Sciatic nerve (tissue), 2 donors: ENCODE measurements around the gene DYNC1I1. TPM values are rescaled to one million over a fixed set of nuclear protein-coding genes. Genes with fewer than 3 reads are reported as not detected.

Experiments
- ATAC-seq: fragments of 200-7000 bp; cut with Tn5 transposase; one replicate; pipeline ENCODE4 v1.9.1; 2020; ENCODE audit warnings: mild to moderate bottlenecking, moderate library complexity
- DNase-seq: peaks from one replicate; pipeline ENCODE4 v3.0.0-alpha.2; 2020; ENCODE audit warnings: low spot score
- intact Hi-C: fragments of 100-400 bp; cut with DNase I; formaldehyde crosslinking; loops from one replicate; pipeline ENCODE4 v1.14.2; 2022
- total RNA-seq: library from RNA; stranded (reverse); fragmentation: NEBNext Ultra II Directional; extraction: Animal tissue kit (Norgen Biotek cat#: 25700); gene quantifications from one replicate; pipeline ENCODE4 v1.2.1, GENCODE V29; 2021
- donor health status: DM: no; HTN: no; CAD: no.
- donor health status: DM: no; HTN: no; CAD: no.

DYNC1I1 gene
- total RNA-seq, 1 donor from 2014 or later, result 4.3 TPM

GRCh38 chr7:95986178-95986764, 213.9 kb downstream of the DYNC1I1 start:
- ATAC-seq (peak; percentile 36), DNase-seq (no peak)
- intact Hi-C loops, result no loop called here

- ATAC-seq (peak; percentile 31), DNase-seq (no peak)
- intact Hi-C loops, result no loop called here
Measured at GRCh38 chr7:95989301-95989700, 216.9 kb downstream of the DYNC1I1 start.

- no peak for DNase-seq
- intact Hi-C loops, result no loop called here
Measured at GRCh38 chr7:95993380-95993779, 221.0 kb downstream of the DYNC1I1 start.

GRCh38 chr7:95996174-95996573, 223.8 kb downstream of the DYNC1I1 start:
- ATAC-seq (peak; percentile 24), DNase-seq (no peak)
- intact Hi-C loops, result no loop called here

More at GRCh38 chr7:95993380-95993779, 221.0 kb downstream of the DYNC1I1 start:
- peak; percentile 43 for ATAC-seq

- intact Hi-C loops, result no loop called here
- DNase-seq (no peak), ATAC-seq (no peak)
Measured at GRCh38 chr7:95996886-95997285, 224.5 kb downstream of the DYNC1I1 start.

- ATAC-seq (no peak), DNase-seq (no peak)
- intact Hi-C loops, result no loop called here
Measured at GRCh38 chr7:95997632-95998031, 225.3 kb downstream of the DYNC1I1 start.

GRCh38 chr7:95999481-95999880, 227.1 kb downstream of the DYNC1I1 start:
- DNase-seq (no peak), ATAC-seq (no peak)

GRCh38 chr7:96004578-96004977, 232.2 kb downstream of the DYNC1I1 start:
- intact Hi-C loops, result no loop called here
- peak; percentile 81 for ATAC-seq
- DNase-seq, result no peak

More at GRCh38 chr7:95999481-95999880, 227.1 kb downstream of the DYNC1I1 start:
- intact Hi-C loops, result no loop called here

- ATAC-seq (no peak), DNase-seq (no peak)
- intact Hi-C loops, result no loop called here
Measured at GRCh38 chr7:96005271-96005670, 232.9 kb downstream of the DYNC1I1 start.

DNA sequence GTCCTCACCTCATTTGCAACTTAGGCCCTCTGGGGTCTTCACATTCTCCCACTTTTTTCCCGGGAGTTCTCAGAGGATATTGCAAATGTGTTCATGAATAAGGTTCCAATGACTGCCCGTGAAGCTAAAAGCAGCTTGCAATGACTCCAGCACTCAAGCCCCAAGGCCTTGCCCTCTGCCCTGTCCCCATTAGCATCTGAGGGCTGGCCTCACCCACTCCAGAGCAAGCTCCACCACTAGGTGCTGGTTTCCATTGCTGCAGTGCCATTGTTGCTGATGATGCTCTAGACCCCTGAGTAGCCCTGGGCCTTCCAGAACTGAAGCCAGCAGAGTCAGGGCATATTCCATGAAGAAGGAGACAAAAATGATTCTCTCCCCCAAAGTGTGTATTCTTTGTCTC, 236.8 kb downstream of the DYNC1I1 start:
- intact Hi-C loops, result no loop called here
- DNase-seq (no peak), ATAC-seq (no peak)

DNA sequence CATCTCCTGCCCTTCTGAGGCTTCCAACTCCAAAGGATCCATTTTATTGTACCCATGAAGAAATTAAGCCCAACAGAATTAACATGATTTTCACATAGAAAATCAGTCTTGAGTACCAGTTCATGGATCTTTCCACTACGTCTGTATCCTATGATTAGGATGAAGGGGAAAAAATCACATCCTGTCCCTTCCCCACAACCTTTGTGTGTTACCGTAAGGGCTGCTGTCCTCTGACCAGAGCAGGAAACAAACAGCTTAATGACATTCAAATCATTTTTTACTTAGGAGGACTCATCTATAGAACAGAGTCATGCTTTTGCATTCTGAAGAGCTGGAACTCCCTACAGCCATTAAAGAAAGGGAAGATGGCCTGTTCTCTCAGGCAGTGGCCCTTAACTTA, 241.5 kb downstream of the DYNC1I1 start:
- intact Hi-C loops, result no loop called here
- DNase-seq (no peak), ATAC-seq (no peak)

DNA sequence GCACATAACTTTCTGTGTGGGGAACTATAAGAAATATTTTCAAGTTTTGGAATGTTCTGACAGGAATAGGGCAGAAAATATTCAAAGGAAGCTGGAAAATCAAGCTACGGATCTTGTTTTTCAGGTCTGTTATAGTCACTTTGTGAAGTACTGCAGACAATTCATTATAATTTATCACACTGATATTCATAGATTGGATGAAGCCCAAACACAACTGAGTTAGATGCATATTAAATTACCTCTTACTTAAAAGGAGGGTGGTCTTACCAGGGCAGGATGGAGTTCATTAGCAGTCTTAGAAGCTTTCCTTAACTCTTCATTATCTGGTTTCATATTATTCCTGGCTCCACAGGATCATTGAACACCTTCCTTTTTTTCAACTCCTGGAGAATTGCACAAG, 242.3 kb downstream of the DYNC1I1 start:
- ATAC-seq (no peak), DNase-seq (no peak)
- intact Hi-C loops, result no loop called here

DNA sequence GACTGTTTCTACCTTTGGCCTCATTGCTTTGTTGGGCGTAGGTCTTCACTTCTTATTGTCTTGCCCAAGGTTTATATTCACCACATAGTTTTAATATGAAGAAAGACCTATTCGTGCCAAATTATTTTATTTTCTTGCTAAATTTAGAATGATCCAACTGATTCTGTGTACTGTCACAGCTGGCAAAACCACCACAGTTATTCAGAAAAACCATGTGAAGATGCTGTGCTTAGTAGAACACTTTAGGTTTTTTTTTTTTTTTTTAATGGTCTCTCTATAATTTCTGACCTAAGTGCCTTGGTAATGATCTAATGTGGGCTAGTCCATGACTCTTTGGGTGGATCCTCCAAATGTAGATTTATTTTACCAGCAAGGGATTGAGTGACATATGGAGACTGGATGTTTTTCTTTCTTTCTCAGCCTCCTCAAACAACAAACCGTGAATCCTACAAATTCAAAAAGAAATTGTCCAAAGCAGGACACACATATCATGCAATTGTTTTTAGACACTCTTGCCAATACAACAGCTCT, 243.8 kb downstream of the DYNC1I1 start:
- DNase-seq (no peak), ATAC-seq (no peak)
- intact Hi-C loops, result no loop called here

DNA sequence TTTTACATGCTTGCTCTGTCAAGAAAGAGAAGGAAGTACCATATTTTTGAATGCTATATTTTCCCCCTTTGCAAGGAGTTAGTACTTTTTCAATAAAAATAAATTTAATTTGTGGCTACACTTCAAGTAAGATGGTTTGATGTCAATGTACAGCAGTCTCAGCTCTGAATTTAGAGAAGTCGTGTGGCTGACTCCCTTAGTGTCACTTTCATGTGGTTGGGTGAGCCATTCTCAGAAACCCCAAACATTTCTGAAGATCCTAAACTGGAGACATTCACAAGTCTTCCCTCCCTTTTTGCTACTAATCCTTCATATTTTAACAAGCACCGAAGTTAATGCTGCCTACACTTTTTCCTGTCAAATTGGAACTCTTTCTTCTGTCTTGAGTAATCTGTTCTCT, 244.4 kb downstream of the DYNC1I1 start:
- DNase-seq, result no peak
- intact Hi-C loops, result no loop called here
- ATAC-seq, result no peak

GRCh38 chr7:96017877-96018276, 245.5 kb downstream of the DYNC1I1 start:
- DNase-seq (no peak), ATAC-seq (no peak)
- intact Hi-C loops, result no loop called here

GRCh38 chr7:96021568-96021967, 249.2 kb downstream of the DYNC1I1 start:
- intact Hi-C loops, result no loop called here
- ATAC-seq (no peak), DNase-seq (no peak)

- DNase-seq (no peak), ATAC-seq (no peak)
- intact Hi-C loops, result no loop called here
Measured at GRCh38 chr7:96023387-96023786, 251.0 kb downstream of the DYNC1I1 start.

GRCh38 chr7:96026010-96026409, 253.7 kb downstream of the DYNC1I1 start:
- ATAC-seq (no peak), DNase-seq (no peak)
- intact Hi-C loops, result no loop called here

- intact Hi-C loops, result no loop called here
- ATAC-seq (no peak), DNase-seq (no peak)
Measured at GRCh38 chr7:96026611-96027010, 254.3 kb downstream of the DYNC1I1 start.

DNA sequence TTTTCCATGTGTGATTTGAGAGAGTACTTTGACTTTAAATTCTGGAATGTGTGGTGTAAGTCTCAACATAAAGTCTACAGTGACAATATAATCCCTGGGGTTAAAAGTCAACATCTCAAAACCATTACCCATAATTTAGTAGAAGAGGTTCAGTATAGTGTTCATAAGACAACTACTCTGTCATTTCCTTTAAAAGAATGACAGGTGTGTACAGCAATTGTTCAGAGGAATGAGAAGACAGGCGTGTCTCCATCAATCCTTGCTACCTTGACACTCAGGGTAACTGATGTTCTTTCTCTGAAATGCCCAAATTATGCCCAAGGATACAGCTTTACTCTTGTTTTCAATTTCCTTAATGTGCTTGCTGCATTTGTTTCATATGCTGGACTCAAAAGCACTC, 256.4 kb downstream of the DYNC1I1 start:
- DNase-seq (no peak), ATAC-seq (no peak)
- intact Hi-C loops, result no loop called here

- intact Hi-C loops, result no loop called here
- ATAC-seq, result no peak
- no peak for DNase-seq
Measured at GRCh38 chr7:96033009-96033598, 260.8 kb downstream of the DYNC1I1 start.
